Stomach (tissue), 9 donors: ENCODE data around the gene LRRC75B. TPM values are rescaled to one million over a fixed set of nuclear protein-coding genes. Genes with fewer than 3 reads are reported as not detected.

ENCODE experiments used
- DNase-seq, 2 donors: peaks; one replicate each; pipeline versions ENCODE4 v3.0.0 to v3.0.0-alpha.2; 2013 to 2019
- H3K27ac ChIP-seq, 5 donors: fragments of 200-600 bp in 4 of 5; sonication (generic) in 4 of 5; one replicate each; pipeline ENCODE4 v1.5.1; 2013 to 2019; ENCODE audit warnings: mild to moderate bottlenecking in 1 of 5, moderate library complexity in 1 of 5
- H3K27me3 ChIP-seq, 3 donors: fragments of 200-600 bp; sonication (generic); one replicate each; pipeline ENCODE4 v1.5.1; 2017 to 2019; ENCODE audit warnings: mixed run types in 1 of 3
- H3K36me3 ChIP-seq, 4 donors: fragments of 200-600 bp; sonication (generic); 1 replicate in 3 of 4; 2 replicates in 1 of 4; pipeline ENCODE4 v1.5.1; 2016 to 2019
- H3K4me1 ChIP-seq, 4 donors: fragments of 200-600 bp; sonication (generic); one replicate each; pipeline ENCODE4 v1.5.1; 2016 to 2019
- H3K4me3 ChIP-seq, 4 donors: fragments of 200-600 bp; sonication (generic) in 3 of 4; one replicate each; pipeline ENCODE4 v1.5.1; 2016 to 2019; ENCODE audit warnings: mild to moderate bottlenecking in 1 of 4
- H3K9me3 ChIP-seq, 4 donors: fragments of 200-600 bp; sonication (generic); one replicate each; pipeline ENCODE4 v1.5.1; 2016 to 2019
- EP300 ChIP-seq: sonication (generic); formaldehyde crosslinking; IDR thresholded peaks from one replicate; pipeline ENCODE4 v1.6.1; 2017; ENCODE audit warnings: antibody characterized with exemption
- POLR2A ChIP-seq, 4 donors: fragments of 450-650 bp; IDR thresholded peaks; one replicate each; pipeline ENCODE4 v1.6.1; 2016; ENCODE audit warnings: antibody characterized with exemption in 4 of 4, control low read depth in 2 of 4, mild to moderate bottlenecking in 1 of 4, moderate library complexity in 1 of 4
- POLR2AphosphoS5 ChIP-seq, 3 donors: sonication (generic); formaldehyde crosslinking; IDR thresholded peaks; one replicate each; pipeline ENCODE4 v1.6.1; 2016; ENCODE audit warnings: antibody characterized with exemption in 3 of 3
- WGBS, 5 donors: extraction: QIAGEN DNeasy Blood & Tissue Kit in 3 of 5; methylation state at CpG; one replicate each; pipeline versions ENCODE4 v1.1.5 to v1.1.7; 2013 to 2018; 5-methylcytosine and 5-hydroxymethylcytosine counted together
- intact Hi-C: fragments of 100-400 bp; cut with DNase I; formaldehyde crosslinking; loops from one replicate; pipeline ENCODE4 v1.15.1; 2023; ENCODE audit warnings: low total_unique reads
- polyA plus RNA-seq, 3 donors: library from polyadenylated mRNA; stranded (reverse); fragments of 200-250 nt; gene quantifications; one replicate each; pipeline ENCODE4 v1.2.3, GENCODE V29; 2013
- total RNA-seq, 5 donors: library from RNA; depleted of rRNA; stranded (reverse); fragments of >200 nt; gene quantifications; one replicate each; pipeline versions ENCODE4 v1.1.0 to v1.2.3, GENCODE V29; 2014 to 2016
- TF ChIP-seq, protein P1 (sequence below), 7 experiments: fragments of 450-650 bp in 4 of 7; fragments of 200-600 bp in 3 of 7; sonication (generic) in 3 of 7; IDR thresholded peaks; one replicate each; pipeline ENCODE4 v1.5.1; 2016 to 2019; ENCODE audit warnings: antibody characterized with exemption in 7 of 7, control low read depth in 2 of 7, mild to moderate bottlenecking in 1 of 7
- donor health status: healthy with polysubstance abuse.
- donor health status: Bipolar disorder and iron deficiency.
- donor health status: healthy.

Gene LRRC75B
- total and polyA plus RNA-seq, 8 donors = 7.2 to 31.7 (median 25.4) TPM

DNA sequence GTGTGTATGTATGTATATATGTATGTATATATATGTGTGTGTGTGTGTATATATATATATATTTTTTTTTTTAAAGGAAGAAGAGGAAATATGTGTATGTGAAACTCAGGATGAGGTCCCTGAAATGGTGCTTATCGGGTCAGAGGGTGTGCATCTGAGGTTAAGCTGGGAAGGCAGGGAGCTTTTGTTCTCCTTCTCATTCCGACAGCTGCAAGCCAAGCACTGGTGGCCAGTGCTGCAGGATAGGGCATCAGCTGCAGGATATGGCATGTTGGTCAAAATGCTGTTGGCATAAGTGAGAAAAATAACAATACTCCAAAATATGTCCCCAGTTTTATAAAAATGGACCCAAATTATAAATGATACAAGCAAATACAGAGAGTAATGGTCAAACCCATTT lies 29.6 kb downstream of the LRRC75B start:
- WGBS, 5 donors = 88 to 96% (median 91%) methylated on average over 2 of the region's 2 CpGs
- Histone ChIP-seq H3K27ac (no peak overlapping the region), H3K4me3 (no peak overlapping the region), H3K9me3 (no peaks in the 10 kb centered on the region), H3K27me3 (no peaks in the 10 kb centered on the region), H3K36me3 (peaks cover 37 to 90% (median 70%) of the 10 kb centered on the region in 4 donors), H3K4me1 (peaks cover 20 to 68% (median 41%) of the 10 kb centered on the region in 4 donors)
- intact Hi-C loops = no loop called here
- no peak for DNase-seq
- no peak for TF ChIP-seq POLR2AphosphoS5 (IDR thresholded peaks at IDR 0.05)
- TF ChIP-seq, protein P1, sequence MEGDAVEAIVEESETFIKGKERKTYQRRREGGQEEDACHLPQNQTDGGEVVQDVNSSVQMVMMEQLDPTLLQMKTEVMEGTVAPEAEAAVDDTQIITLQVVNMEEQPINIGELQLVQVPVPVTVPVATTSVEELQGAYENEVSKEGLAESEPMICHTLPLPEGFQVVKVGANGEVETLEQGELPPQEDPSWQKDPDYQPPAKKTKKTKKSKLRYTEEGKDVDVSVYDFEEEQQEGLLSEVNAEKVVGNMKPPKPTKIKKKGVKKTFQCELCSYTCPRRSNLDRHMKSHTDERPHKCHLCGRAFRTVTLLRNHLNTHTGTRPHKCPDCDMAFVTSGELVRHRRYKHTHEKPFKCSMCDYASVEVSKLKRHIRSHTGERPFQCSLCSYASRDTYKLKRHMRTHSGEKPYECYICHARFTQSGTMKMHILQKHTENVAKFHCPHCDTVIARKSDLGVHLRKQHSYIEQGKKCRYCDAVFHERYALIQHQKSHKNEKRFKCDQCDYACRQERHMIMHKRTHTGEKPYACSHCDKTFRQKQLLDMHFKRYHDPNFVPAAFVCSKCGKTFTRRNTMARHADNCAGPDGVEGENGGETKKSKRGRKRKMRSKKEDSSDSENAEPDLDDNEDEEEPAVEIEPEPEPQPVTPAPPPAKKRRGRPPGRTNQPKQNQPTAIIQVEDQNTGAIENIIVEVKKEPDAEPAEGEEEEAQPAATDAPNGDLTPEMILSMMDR (IDR thresholded peaks at IDR 0.05) = no peak
- no peak for TF ChIP-seq POLR2A (IDR thresholded peaks at IDR 0.05)

DNA sequence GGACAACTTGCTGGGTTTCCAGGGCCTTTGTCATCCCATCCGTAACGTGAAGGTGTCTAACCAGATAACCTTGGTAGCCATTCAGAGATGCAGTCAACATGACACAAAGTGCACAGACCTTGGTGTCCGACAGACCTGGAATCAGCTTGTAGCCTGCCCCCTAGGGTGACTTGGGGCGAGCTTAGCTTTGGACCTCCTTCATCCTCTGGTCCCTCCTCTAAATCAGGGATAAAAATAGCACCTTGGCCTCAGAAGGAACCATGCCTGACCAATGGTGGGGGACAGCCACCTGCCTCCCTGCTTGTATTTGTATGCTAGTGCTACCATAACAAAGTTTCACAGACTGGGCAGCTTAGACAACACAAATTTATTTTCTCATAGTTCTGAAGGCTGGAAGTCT lies 33.4 kb downstream of the LRRC75B start:
- no peaks in the 10 kb centered on the region for H3K9me3 ChIP-seq
- H3K27me3 ChIP-seq = no peaks in the 10 kb centered on the region
- peaks cover 35 to 72% (median 57%) of the 10 kb centered on the region in 4 donors for H3K36me3 ChIP-seq
- TF ChIP-seq POLR2AphosphoS5 (IDR thresholded peaks at IDR 0.05) = no peak
- DNase-seq = no peak
- H3K4me3 ChIP-seq = no peak overlapping the region
- peaks cover 21 to 61% (median 45%) of the 10 kb centered on the region in 4 donors for H3K4me1 ChIP-seq
- intact Hi-C loops = no loop called here
- no peak overlapping the region for H3K27ac ChIP-seq
- WGBS, 5 donors = 40 to 64% (median 51%) methylated on average over 4 of the region's 4 CpGs

DNA sequence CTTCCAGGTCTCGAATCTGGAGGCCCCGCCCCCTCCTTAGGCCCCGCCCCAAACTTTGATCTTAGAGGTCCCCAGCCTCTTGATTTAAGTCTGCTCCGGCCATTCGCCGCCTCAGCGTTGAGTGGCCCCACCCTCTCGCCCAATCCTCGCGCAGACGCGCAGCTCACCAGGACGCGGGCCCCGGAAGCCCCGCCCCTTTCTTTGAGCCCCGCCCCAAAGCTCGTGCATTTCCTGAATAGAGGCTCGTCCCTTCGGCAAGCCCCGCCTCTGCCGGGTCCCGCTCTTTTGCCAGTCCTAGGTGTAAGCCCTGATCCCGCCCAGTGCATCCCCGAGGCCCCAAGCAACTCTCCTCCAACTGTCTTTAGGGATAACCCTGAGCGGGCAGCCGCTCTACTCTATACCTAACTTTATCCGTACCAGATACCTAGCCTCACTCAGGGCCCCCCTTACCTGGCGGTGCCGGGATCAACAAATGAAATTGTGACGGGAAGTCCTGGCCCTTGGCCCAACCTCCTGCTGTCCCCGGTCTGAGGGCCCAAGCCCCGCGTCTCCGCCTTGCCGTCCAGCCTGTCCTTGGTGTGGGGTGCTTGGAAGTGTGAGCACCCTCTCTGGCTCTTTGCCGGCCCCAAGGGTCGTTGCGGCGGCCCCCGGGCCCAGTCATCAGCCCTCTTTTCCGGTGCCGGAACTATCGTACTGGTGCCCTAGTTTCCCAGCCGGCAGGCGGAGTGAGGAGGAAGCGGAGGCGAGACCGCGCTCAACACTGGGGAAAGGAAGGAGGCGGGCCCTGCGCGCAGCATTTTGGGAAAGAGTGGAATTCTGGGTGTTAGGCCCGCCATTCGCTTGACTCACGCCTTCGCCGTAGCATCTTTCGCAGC lies 37.5 kb downstream of the LRRC75B start, which contains the start of gene SNRPD3:
Gene SNRPD3 (plus strand): TSS at position 835 of the 875 bp plus-strand sequence. CDS start 1,676 bp downstream, outside the sequence.
- TF ChIP-seq POLR2A (IDR thresholded peaks at IDR 0.05) = no peak
- peak; percentile 83 to 97 (median 93) for TF ChIP-seq POLR2AphosphoS5 (IDR thresholded peaks at IDR 0.05)
- TF ChIP-seq EP300 = peak; percentile 28
- TF ChIP-seq, protein P1 (IDR thresholded peaks at IDR 0.05) = peak in 3 of 7 experiments; percentile 17 to 35 (median 20)
- peak; percentile 100 for DNase-seq
- no peaks in the 10 kb centered on the region for H3K9me3 ChIP-seq
- peak within 1 kb of the TSS; percentile 77 to 95 (median 88) for H3K4me3 ChIP-seq
- WGBS, 5 donors = 0 to 1% (median 1%) methylated on average over 40 to 59 of the region's 59 CpGs
- peaks cover 18 to 37% (median 33%) of the 10 kb centered on the region in 4 donors for H3K36me3 ChIP-seq
- H3K27me3 ChIP-seq = no peaks in the 10 kb centered on the region
- H3K27ac ChIP-seq = peak within 1 kb of the TSS; percentile 92 to 98 (median 97)
- intact Hi-C loops = no loop called here
- peaks cover 53 to 77% (median 63%) of the 10 kb centered on the region in 4 donors for H3K4me1 ChIP-seq

DNA sequence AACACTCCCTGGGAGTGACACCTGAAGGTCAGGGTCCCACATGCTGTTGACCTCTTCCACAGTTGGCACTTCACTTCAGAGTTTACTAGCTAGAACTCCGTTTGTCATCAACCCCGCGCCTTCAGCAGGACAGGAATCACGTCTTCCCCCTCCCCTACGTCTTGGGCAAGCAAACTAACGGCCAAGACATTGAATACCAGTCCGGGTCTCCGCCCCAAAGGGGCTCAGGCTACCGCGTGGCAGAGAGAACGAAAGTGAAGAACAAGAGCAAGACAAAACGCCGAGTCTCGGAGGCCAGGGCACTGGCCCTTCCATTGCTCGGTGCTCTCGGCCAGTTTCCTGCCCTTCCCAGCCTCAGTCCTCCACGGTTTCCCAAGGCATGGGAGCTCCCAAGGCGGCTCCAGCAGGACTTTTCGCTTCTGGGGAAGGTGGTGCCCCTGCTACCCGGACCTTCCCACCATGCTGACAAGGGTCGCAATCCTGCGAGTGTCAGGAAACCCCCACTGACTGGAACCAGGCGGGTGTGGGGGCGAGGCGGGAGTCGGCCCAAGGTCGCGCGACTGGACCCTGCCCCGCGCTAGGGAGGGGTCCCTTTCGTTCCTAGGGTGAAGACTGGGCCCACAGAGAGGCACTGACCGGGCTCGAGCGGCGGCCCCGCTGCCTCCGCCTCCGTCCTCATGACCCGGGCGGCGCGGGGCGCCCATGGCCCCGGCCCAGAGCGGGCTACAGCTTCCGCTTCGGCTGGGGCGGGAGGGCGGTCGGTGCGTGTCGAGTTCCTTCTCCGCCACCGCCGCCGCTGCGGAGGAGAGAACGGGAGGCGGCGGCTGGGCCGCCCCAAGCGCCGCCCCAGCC lies 38.3 kb downstream of the LRRC75B start, which contains the start of gene GUCD1:
Gene GUCD1 (minus strand): TSS at position 826 of the 852 bp plus-strand sequence. CDS start 147 bp downstream, at position 679.
- Histone ChIP-seq H3K4me1 (peaks cover 56 to 81% (median 70%) of the 10 kb centered on the region in 4 donors), H3K4me3 (peak within 1 kb of the TSS; percentile 77 to 95 (median 88)), H3K36me3 (peaks cover 16 to 34% (median 29%) of the 10 kb centered on the region in 4 donors), H3K27me3 (no peaks in the 10 kb centered on the region), H3K9me3 (no peaks in the 10 kb centered on the region), H3K27ac (peak within 1 kb of the TSS; percentile 92 to 98 (median 97))
- intact Hi-C loops = no loop called here
- WGBS, 5 donors = 0 to 1% (median 0%) methylated on average over 33 to 64 of the region's 64 CpGs
- peak; percentile 31 to 68 for DNase-seq
- TF ChIP-seq EP300 = no peak
- TF ChIP-seq, protein P1 (IDR thresholded peaks at IDR 0.05) = no peak
- peak in 2 of 3 donors; percentile 79 to 89 for TF ChIP-seq POLR2AphosphoS5 (IDR thresholded peaks at IDR 0.05)
- peak in 1 of 4 donors; percentile 85 for TF ChIP-seq POLR2A (IDR thresholded peaks at IDR 0.05)
